GM12892 (cell line): Measurements from ENCODE around the gene UXT.

Experiments used
- POLR2A ChIP-seq: IDR thresholded peaks from 2 replicates; pipeline ENCODE4 v1.6.1; 2011; ENCODE audit warnings: low read depth, low read length, control low read depth
- POLR2AphosphoS5 ChIP-seq: IDR thresholded peaks from 2 replicates; pipeline ENCODE4 v1.6.1; 2011; ENCODE audit warnings: low read depth, low read length, control low read depth

DNA sequence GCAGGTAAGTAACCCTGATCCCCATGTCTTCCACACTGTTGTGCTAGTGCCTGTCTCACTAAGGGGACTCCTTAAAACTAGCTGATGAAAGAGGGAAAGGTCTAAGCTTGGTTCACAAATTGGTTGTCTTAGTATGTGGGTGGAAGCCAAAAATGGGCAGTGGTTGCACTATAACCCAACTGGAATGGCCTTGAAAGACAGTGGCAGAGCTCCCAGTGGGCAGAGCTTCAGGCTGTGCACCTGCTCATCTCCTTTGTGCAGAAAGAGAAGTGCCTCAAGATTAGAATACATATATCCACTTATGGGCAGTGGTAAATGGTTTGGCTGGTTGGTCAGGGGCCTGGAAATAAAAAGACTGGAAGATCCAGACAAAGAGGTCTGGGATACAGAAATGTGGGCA lies 46.6 kb downstream of the UXT start:
- TF ChIP-seq POLR2A = no peak
- TF ChIP-seq POLR2AphosphoS5 = no peak
